Spinal cord (tissue), 10 donors: ENCODE data around the gene ATXN7. TPM values are rescaled to one million over a fixed set of nuclear protein-coding genes. Genes with fewer than 3 reads are reported as not detected.
A peak's percentile ranks its signal among the peaks of the same experiment; 100 is the strongest.

Source experiments
- DNase-seq, 6 donors: peaks; one replicate each; pipeline versions ENCODE4 v3.0.0 to v3.0.0-alpha.2; 2013 to 2015; ENCODE audit warnings: low spot score in 6 of 6, low read depth in 4 of 6
- H3K27ac ChIP-seq: one replicate; pipeline ENCODE4 v1.5.1; 2013; ENCODE audit warnings: low read depth, low read length, control low read depth
- H3K27me3 ChIP-seq: one replicate; pipeline ENCODE4 v1.6.1; 2013; ENCODE audit warnings: low read length; ENCODE audit not compliant: control insufficient read depth, insufficient read depth
- H3K36me3 ChIP-seq: one replicate; pipeline ENCODE4 v1.6.1; 2013; ENCODE audit warnings: low read length; ENCODE audit not compliant: control insufficient read depth, insufficient read depth
- H3K4me1 ChIP-seq: one replicate; pipeline ENCODE4 v1.6.1; 2013; ENCODE audit warnings: low read length; ENCODE audit not compliant: control insufficient read depth, insufficient read depth
- H3K4me3 ChIP-seq: one replicate; pipeline ENCODE4 v1.5.1; 2013; ENCODE audit warnings: low read depth, low read length, control low read depth
- H3K9me3 ChIP-seq: one replicate; pipeline ENCODE4 v1.6.1; 2013; ENCODE audit warnings: low read length; ENCODE audit not compliant: control insufficient read depth, insufficient read depth
- WGBS: methylation state at CpG from one replicate; pipeline ENCODE4 v1.1.5; 2013; ENCODE audit warnings: missing lambda C conversion rate; ENCODE audit not compliant: insufficient coverage; 5-methylcytosine and 5-hydroxymethylcytosine counted together
- polyA plus RNA-seq, 2 donors: library from polyadenylated mRNA; unstranded; fragments of 120-200 nt; gene quantifications; one replicate each; pipeline ENCODE4 v1.2.1, GENCODE V29; 2013; ENCODE audit not compliant: insufficient read length in 2 of 2
- total RNA-seq, 2 donors: library from RNA; depleted of rRNA in 1 of 2; stranded (reverse); fragments of 120-200 nt in 1 of 2; fragments of >200 nt in 1 of 2; gene quantifications; one replicate each; pipeline versions ENCODE4 v1.2.3 to v1.2.4, GENCODE V29; 2013 to 2014
- donor health status: healthy.

The ATXN7 gene
- total and polyA plus RNA-seq, 4 donors, result 13.8 to 14.9 (median 14.7) TPM

DNA sequence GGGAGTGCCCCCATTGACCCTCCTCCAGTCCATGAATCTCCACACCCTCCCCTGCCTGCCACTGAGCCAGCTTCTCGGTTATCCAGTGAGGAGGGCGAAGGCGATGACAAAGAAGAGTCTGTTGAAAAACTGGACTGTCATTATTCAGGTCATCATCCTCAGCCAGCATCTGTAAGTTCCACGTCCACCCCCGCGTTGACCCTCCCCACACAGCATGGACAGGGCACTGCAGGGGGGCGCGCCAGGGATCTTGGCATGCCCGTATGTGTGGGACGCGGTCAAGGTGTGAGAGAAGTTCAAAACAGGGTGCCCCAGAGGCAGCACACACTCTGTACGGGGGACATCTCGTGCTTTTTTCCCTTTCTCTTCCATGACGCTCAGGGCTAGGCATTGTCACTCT is 126.5 kb downstream of the ATXN7 start:
- WGBS, result 90% methylated on average over 12 of the region's 14 CpGs
- no peaks in the 10 kb centered on the region for H3K9me3 ChIP-seq
- no peak overlapping the region for H3K4me3 ChIP-seq
- H3K27me3 ChIP-seq, result no peaks in the 10 kb centered on the region
- no peak for DNase-seq
- peaks cover 30% of the 10 kb centered on the region for H3K36me3 ChIP-seq
- no peak overlapping the region for H3K27ac ChIP-seq
- no peaks in the 10 kb centered on the region for H3K4me1 ChIP-seq

- WGBS, result 90% methylated on average over 5 of the region's 5 CpGs
- H3K4me1 ChIP-seq, result no peaks in the 10 kb centered on the region
- no peaks in the 10 kb centered on the region for H3K27me3 ChIP-seq
- H3K9me3 ChIP-seq, result no peaks in the 10 kb centered on the region
- H3K4me3 ChIP-seq, result no peak overlapping the region
- DNase-seq, result no peak
- H3K36me3 ChIP-seq, result peaks cover 35% of the 10 kb centered on the region
- H3K27ac ChIP-seq, result no peak overlapping the region
These were observed 127.1 kb downstream of the ATXN7 start for GRCh38 chr3:63990733-63991132.

GRCh38 chr3:63991666-63992065 is 128.0 kb downstream of the ATXN7 start:
- Histone ChIP-seq H3K27ac (no peak overlapping the region), H3K4me1 (no peaks in the 10 kb centered on the region), H3K4me3 (no peak overlapping the region), H3K9me3 (no peaks in the 10 kb centered on the region), H3K27me3 (no peaks in the 10 kb centered on the region), H3K36me3 (peaks cover 44% of the 10 kb centered on the region)
- no peak for DNase-seq
- no CpG with 5 or more reads among the region's 3 CpGs for WGBS

- Histone ChIP-seq H3K27me3 (no peaks in the 10 kb centered on the region), H3K27ac (no peak overlapping the region), H3K36me3 (peaks cover 48% of the 10 kb centered on the region), H3K4me1 (no peaks in the 10 kb centered on the region), H3K4me3 (no peak overlapping the region), H3K9me3 (no peaks in the 10 kb centered on the region)
- 86% methylated on average over 2 of the region's 5 CpGs for WGBS
- DNase-seq, result no peak
These were observed 129.0 kb downstream of the ATXN7 start for GRCh38 chr3:63992516-63993209.

- Histone ChIP-seq H3K27me3 (no peaks in the 10 kb centered on the region), H3K36me3 (peaks cover 43% of the 10 kb centered on the region), H3K4me3 (no peak overlapping the region), H3K27ac (no peak overlapping the region), H3K9me3 (no peaks in the 10 kb centered on the region), H3K4me1 (no peaks in the 10 kb centered on the region)
- WGBS, result 5% methylated on average over 2 of the region's 3 CpGs
- peak; percentile 41 to 93 (median 66) for DNase-seq
These were observed 130.0 kb downstream of the ATXN7 start for GRCh38 chr3:63993653-63994079.

DNA sequence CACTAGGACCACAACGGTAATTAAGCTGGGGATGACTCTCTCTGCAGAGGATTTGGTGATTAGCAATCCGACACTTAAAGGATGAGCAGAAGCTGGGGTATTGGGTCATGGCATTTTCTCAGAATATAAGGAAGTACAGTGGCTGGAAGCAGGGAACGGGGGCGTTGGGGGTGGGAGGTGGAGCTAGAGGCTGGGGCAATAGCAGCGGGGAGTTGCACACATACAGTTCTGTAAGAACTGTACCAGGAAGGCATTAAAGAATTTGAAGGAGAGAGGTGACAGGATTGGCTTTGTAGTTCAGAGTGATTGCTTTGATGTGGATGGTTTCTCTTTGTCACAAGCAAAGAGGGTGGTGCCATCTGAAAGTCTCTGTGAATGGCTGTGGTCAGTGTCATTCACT is 131.4 kb downstream of the ATXN7 start:
- Histone ChIP-seq H3K4me1 (peaks cover 3% of the 10 kb centered on the region), H3K27me3 (no peaks in the 10 kb centered on the region), H3K36me3 (peaks cover 36% of the 10 kb centered on the region), H3K9me3 (no peaks in the 10 kb centered on the region), H3K27ac (no peak overlapping the region), H3K4me3 (no peak overlapping the region)
- DNase-seq, result no peak
- WGBS, result 84% methylated on average over 5 of the region's 5 CpGs

DNA sequence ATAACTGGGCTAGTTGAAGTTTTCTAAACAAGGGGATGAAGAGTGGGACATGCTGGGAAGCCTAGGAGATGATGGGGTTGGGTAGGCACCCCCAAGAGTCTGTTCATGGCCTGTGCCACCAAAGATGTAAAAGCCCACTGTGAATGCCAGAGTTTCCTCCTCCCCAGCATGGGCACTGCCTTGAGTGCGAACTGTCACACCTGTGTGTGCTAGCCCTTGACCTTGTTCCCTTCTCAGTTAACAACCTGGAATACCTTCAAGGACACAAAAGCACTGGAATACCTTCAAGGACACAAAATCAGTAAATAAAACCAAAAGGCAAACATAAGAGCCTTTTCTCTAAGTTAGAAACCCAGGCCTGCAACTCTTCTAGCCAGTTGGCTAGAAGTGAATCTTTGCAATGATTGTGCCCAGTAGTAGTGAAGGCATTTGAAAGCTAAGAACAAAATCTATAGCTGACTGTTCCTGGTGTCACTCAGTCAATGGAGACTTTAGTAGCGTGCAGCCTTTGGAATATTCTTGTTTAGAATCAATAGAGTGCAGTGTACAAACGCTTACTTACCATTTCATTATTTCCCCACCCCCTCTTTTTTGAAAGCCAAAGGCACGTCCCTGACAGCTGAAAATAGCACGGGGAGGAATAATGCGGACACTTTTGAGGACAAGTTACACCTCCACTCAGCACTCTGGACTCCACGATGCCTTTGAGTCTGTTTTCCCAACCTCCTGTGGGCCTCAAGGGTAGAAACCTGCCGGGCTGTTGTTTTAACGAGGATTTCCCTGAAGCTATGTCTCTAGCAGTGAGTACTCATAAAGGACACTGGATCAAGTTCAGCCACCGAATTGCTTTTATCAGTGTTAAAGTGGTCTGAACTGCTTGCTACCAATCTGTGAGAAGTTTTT is 135.4 kb downstream of the ATXN7 start:
- Histone ChIP-seq H3K27ac (peak overlapping the region; percentile 5), H3K36me3 (peaks cover 21% of the 10 kb centered on the region), H3K4me3 (no peak overlapping the region), H3K27me3 (no peaks in the 10 kb centered on the region), H3K4me1 (peaks cover 3% of the 10 kb centered on the region), H3K9me3 (no peaks in the 10 kb centered on the region)
- 33% methylated on average over 8 of the region's 10 CpGs for WGBS
- DNase-seq, result no peak

- DNase-seq, result no peak
- Histone ChIP-seq H3K4me3 (no peak overlapping the region), H3K9me3 (no peaks in the 10 kb centered on the region), H3K4me1 (peaks cover 3% of the 10 kb centered on the region), H3K27ac (no peak overlapping the region), H3K36me3 (peaks cover 20% of the 10 kb centered on the region), H3K27me3 (no peaks in the 10 kb centered on the region)
- WGBS, result 75% methylated on average over 7 of the region's 9 CpGs
These were observed 136.9 kb downstream of the ATXN7 start for GRCh38 chr3:64000453-64001055.

DNA sequence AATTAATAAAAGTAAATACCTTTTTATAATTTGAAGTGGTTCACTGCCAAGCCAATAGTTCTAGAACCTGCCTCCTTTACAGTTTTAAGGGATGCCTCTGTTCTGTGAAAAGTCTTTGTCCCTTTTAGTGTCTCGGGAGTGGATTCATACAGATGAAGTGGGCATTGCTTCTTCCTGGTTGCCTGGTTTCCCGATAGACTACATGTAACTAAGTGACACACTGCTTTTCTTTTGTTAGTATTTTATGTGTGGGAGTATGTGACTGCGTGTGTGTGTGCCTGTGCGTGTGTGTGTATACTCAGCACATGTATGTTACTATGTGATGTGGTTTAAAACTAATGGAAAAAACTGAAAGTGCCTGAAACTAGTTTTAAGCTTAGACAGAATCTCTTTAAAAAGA is 138.6 kb downstream of the ATXN7 start:
- H3K27me3 ChIP-seq, result no peaks in the 10 kb centered on the region
- peaks cover 11% of the 10 kb centered on the region for H3K36me3 ChIP-seq
- no peak overlapping the region for H3K27ac ChIP-seq
- H3K4me3 ChIP-seq, result no peak overlapping the region
- H3K4me1 ChIP-seq, result peaks cover 3% of the 10 kb centered on the region
- no peak for DNase-seq
- no peaks in the 10 kb centered on the region for H3K9me3 ChIP-seq
- WGBS, result 65% methylated on average over 3 of the region's 4 CpGs
